ENCODE data around the gene SULT2B1.
"Not testable (repeated sequence)": the region's sequence is repeated elsewhere in the genome, so short reads cannot be mapped to it uniquely, and the experiment has no call there.

The SULT2B1 gene

GRCh38 chr19:48529156-48529555, 22.8 kb upstream of the SULT2B1 start:
- no peak for DNase-seq (ENCODE audit: low spot score)

GRCh38 chr19:48530066-48530720, 21.8 kb upstream of the SULT2B1 start:
- DNase-seq (ENCODE audit: low spot score): no peak

- no peak for DNase-seq (ENCODE audit: low spot score)
Measured at GRCh38 chr19:48530770-48531169, 21.2 kb upstream of the SULT2B1 start.

- no peak for DNase-seq (ENCODE audit: low spot score)
Measured at GRCh38 chr19:48533770-48534169, 18.2 kb upstream of the SULT2B1 start.

- no peak for DNase-seq (ENCODE audit: low spot score)
Measured at GRCh38 chr19:48537541-48537940, 14.4 kb upstream of the SULT2B1 start.

GRCh38 chr19:48538057-48538456, 13.9 kb upstream of the SULT2B1 start:
- DNase-seq (ENCODE audit: low spot score): not testable (repeated sequence)

GRCh38 chr19:48539503-48540096, 12.4 kb upstream of the SULT2B1 start:
- no peak for DNase-seq (ENCODE audit: low spot score)

- DNase-seq (ENCODE audit: low spot score): no peak
Measured at GRCh38 chr19:48540110-48540509, 11.9 kb upstream of the SULT2B1 start.

GRCh38 chr19:48541813-48542212, 10.2 kb upstream of the SULT2B1 start:
- no peak for DNase-seq (ENCODE audit: low spot score)

GRCh38 chr19:48543121-48543710, 8.8 kb upstream of the SULT2B1 start:
- DNase-seq (ENCODE audit: low spot score): no peak

GRCh38 chr19:48544856-48545750, 6.9 kb upstream of the SULT2B1 start:
- DNase-seq (ENCODE audit: low spot score): no peak

GRCh38 chr19:48547722-48548121, 4.2 kb upstream of the SULT2B1 start:
- no peak for DNase-seq (ENCODE audit: low spot score)

- no peak for DNase-seq (ENCODE audit: low spot score)
Measured at GRCh38 chr19:48548253-48548911, 3.6 kb upstream of the SULT2B1 start.

- no peak for DNase-seq (ENCODE audit: low spot score)
Measured at GRCh38 chr19:48549380-48549779, 2.6 kb upstream of the SULT2B1 start.

- no peak for DNase-seq (ENCODE audit: low spot score)
Measured at GRCh38 chr19:48552406-48553322, 692 bp downstream of the SULT2B1 start.

- DNase-seq (ENCODE audit: low spot score): no peak
Measured at GRCh38 chr19:48553676-48554384, 1.9 kb downstream of the SULT2B1 start.

- DNase-seq (ENCODE audit: low spot score): no peak
Measured at GRCh38 chr19:48554385-48555091, 2.6 kb downstream of the SULT2B1 start.

GRCh38 chr19:48556163-48556562, 4.2 kb downstream of the SULT2B1 start:
- DNase-seq (ENCODE audit: low spot score): no peak

GRCh38 chr19:48556825-48557224, 4.9 kb downstream of the SULT2B1 start:
- DNase-seq (ENCODE audit: low spot score): no peak
